HG03442 (cell line): ENCODE results near the gene VTA1.
A peak's percentile ranks its signal among the peaks of the same experiment; 100 is the strongest.
"Not testable (repeated sequence)": the region's sequence is repeated elsewhere in the genome, so short reads cannot be mapped to it uniquely, and the experiment has no call there.

Experiments
- ATAC-seq: cut with Tn5 transposase; IDR thresholded peaks from one replicate; pipeline ENCODE4 v1.9.1; 2021; ENCODE audit warnings: mild to moderate bottlenecking, moderate library complexity; ENCODE audit not compliant: unreplicated experiment

The VTA1 gene

GRCh38 chr6:142223938-142224337 is 76.9 kb downstream of the VTA1 start:
- ATAC-seq = no peak

DNA sequence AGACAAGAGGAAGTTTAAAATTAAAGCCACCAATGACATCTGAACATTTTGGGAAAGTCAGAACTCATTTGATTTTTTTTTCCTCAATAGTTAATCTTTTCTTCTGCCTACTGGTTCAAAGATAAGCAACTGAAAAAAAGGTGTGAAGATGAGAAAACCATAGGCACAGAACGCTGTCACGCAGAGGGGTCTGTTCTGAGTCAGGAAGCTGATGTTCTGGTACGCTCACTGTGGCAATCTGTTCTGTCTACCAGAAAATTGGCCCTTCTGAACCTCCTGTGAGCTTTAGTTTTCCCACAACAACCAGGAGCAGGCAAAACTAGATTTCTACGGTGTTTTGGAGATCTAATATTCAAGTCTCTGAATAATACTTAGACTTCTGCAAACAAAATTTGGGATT is 78.1 kb downstream of the VTA1 start:
- ATAC-seq = no peak

GRCh38 chr6:142225552-142225951 is 78.5 kb downstream of the VTA1 start:
- no peak for ATAC-seq

DNA sequence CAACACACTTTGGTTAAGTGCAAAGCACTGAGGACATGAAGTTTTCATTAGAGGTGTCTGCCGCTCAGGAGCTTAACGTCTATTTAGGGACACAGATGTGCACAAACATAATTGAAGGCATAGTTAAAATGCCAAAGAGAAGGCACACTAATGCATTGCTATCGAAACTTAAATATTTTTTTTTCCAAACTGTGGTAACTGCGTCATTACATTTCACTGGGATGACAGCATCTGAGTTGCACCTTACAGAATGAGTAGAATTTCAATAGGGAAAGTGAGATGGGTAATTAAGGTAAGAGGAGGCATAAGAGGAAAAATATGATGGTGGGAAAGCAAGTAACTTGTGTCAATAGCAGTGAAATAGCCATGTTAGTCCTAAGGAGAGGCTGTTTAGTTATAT is 79.7 kb downstream of the VTA1 start:
- ATAC-seq = no peak

- ATAC-seq = not testable (repeated sequence)
Measured at GRCh38 chr6:142229518-142230270, 82.6 kb downstream of the VTA1 start.

DNA sequence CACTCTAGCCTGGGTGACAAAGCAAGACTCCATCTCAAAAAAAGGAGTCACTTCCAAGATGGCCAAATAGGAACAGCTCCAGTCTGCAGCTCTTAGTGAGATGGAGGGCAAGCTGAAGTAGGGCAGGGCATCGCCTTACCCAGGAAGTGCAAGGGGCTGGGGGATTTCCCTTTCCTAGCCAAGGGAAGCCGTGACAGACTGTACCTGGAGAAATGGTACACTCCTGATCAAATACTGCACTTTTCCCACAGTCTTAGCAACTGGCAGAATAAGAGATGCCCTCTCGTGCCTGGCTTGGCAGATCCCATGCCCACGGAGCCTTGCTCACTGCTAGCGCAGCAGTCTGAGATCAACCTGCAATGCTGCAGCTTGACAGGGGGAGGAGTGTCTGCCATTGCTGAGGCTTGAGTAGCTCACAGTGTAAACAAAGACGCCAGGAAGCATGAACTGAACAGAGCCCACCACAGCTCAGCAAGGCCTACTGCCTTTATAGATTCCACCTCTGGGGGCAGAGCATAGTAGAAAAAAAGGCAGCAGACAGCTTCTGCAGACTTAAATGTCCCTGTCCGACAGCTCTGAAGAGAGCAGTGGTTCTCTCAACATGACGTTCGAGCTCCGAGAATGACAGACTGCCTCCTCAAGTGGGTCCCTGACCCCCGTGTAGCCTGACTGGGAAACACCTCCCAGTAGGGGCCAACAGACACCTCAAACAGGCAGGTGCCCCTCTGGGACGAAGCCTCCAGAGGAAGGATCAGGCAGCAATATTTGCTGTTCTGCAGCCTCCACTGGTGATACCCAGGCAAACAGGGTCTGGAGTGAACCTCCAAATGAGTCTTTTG is 85.4 kb downstream of the VTA1 start:
- peak; percentile 82 for ATAC-seq

- no peak for ATAC-seq
Measured at GRCh38 chr6:142233945-142234682, 87.1 kb downstream of the VTA1 start.

DNA sequence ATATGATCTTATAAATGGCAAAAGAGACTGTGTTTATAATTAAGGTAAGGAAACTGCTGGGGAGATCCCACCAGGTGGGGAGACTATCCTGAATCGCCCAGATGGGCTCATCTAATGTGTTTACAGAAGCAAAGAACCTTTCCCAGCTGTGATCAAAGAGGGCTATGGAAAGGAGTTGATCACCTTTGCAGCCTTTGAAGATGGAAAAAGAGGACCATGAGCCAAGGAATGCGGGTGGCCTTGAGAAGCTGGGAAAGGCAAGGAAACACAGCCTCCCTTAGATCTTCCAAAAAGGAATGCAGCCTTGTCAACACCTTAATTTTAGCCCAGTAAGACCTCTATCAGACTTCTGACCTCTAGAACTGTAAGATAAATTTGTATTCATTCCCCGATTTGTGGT is 88.2 kb downstream of the VTA1 start:
- ATAC-seq = no peak

- ATAC-seq = no peak
Measured at GRCh38 chr6:142235791-142236190, 88.7 kb downstream of the VTA1 start.

GRCh38 chr6:142236691-142237090 is 89.6 kb downstream of the VTA1 start:
- ATAC-seq = no peak

GRCh38 chr6:142238881-142239280 is 91.8 kb downstream of the VTA1 start:
- no peak for ATAC-seq

DNA sequence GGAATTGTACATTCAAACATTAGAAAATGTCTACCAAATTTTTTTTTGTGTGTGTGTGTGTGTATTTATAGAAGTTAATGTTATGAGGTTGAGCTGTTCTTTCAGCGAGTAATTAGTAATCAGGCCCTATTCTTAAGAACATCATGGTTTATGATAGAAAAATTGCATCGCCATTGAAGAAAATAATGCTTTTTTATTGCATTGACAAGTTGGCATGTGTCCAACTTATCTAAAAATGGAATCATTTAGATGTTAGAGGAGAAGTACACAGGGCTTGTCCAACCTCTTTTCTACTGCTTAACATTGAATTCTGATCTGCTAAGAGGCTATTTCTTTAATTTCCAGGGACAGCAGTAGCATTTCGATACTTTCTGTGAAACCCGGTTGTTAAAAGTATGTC is 93.1 kb downstream of the VTA1 start:
- ATAC-seq = no peak

DNA sequence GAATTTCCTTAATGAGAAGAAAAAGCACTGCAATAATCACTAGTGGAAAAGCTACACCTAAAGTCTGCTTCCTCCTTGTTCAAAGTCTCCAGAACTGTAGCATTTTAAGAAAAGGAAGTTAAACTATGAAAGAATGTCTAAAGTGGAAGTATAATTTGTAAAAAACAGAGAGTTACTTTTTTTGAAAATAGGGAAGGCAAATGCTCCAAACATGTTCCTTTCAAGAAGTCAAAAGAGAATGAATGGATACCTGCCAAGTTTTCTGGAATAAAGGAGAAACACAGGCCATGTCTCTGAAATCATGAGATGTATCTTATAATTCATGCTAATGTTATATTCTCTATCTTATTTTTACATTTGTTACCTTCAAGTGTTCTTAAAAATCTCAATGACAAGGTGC is 94.0 kb downstream of the VTA1 start:
- no peak for ATAC-seq

DNA sequence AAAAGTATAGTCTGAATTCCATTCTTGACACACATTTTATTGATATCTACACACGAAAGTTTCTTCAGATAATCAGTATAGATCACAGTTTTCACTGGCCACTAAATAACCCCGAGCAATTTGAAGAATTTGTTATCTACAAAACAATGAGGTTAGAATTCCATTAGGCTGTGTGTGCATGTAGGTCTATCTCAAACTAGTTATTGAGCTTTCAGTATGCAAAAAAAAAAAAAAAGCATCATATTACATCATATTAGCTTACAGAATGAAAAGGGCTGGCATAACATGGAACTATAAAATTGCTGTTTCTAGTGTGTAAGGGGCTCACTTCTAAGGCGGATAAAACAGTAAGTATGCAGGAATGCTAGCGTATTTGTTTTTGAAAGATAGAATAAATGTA is 95.2 kb downstream of the VTA1 start:
- ATAC-seq = no peak

GRCh38 chr6:142246960-142247359 is 99.9 kb downstream of the VTA1 start:
- ATAC-seq = peak; percentile 79

GRCh38 chr6:142249266-142249665 is 102.2 kb downstream of the VTA1 start:
- no peak for ATAC-seq

- no peak for ATAC-seq
Measured at GRCh38 chr6:142251930-142252445, 104.9 kb downstream of the VTA1 start.

DNA sequence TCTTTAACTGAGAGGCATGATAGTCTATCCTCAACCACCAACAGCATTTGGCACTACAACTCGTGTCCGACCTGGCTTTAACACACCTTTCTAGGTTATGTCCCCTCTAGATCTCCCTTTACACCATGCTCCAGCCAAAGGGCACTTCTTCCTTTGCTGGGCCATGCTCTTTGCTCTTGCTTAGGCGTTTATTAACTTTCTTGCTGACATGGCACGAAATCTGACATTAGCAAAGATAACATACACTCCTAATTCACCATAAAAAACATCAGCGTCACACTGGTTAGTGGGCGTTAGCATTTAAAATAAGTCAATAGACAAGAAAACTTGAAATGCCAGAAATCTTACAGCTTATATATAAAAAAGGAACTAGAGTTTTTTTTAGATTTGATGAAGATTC is 107.5 kb downstream of the VTA1 start:
- ATAC-seq = no peak

- ATAC-seq = no peak
Measured at GRCh38 chr6:142255785-142256184, 108.7 kb downstream of the VTA1 start.

- ATAC-seq = no peak
Measured at GRCh38 chr6:142258305-142258704, 111.2 kb downstream of the VTA1 start.

DNA sequence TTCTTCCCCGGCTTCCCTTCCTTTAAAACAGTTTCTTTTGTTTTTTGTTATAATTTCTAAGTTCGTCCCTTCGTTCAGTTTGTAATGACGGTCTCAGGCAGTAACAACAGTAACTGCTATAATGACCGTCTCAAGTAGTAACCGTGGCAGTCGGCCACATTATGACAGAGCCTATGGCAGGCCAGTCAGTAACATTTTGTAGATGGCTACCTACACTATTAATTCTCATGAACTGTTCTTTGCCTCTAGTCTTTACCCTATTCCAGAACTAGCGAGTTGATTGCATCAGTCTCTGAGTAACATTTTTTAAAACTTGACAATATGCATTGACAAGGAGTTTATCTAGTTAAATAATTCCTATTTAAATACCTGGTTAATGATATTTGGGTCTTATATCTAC is 111.7 kb downstream of the VTA1 start:
- no peak for ATAC-seq
